Muscle of back (tissue), 10 donors: ENCODE data around the gene RRP7A. TPM values are rescaled to one million over a fixed set of nuclear protein-coding genes. Genes with fewer than 3 reads are reported as not detected.

ENCODE experiments used
- polyA plus RNA-seq, 10 donors: library from polyadenylated mRNA; unstranded; fragments of 120-200 nt; gene quantifications; one replicate each; pipeline ENCODE4 v1.2.1, GENCODE V29; 2013; ENCODE audit not compliant: insufficient read length in 10 of 10

Gene RRP7A
- polyA plus RNA-seq, 10 donors: 15.3 to 30.3 (median 19.7) TPM

Other genes starting within 250 kb of the RRP7A start
- gene TCF20, start 249.1 kb downstream of the RRP7A start, polyA plus RNA-seq: 10 to 100 TPM in 3 of 10 donors, 1 to 10 TPM in 7; 7.3 to 16.9 (median 9.5) TPM
- 1 to 10 TPM in 2 of 10 donors, under 1 TPM in 8; 0.35 to 1.2 (median 0.88) TPM for gene NFAM1, start 87.4 kb downstream of the RRP7A start, polyA plus RNA-seq
- gene SERHL2, start 34.2 kb upstream of the RRP7A start, polyA plus RNA-seq: 1 to 10 TPM; 2.0 to 6.5 (median 2.9) TPM
- 10 to 100 TPM; 51.5 to 65.6 (median 56.9) TPM for gene POLDIP3, start 95.1 kb upstream of the RRP7A start, polyA plus RNA-seq
- gene ATP5MGL, start 120.8 kb upstream of the RRP7A start, polyA plus RNA-seq: under 1 TPM in 1 of 10 donors, not detected in 9; 0.31 TPM
- gene CYB5R3, start 129.6 kb upstream of the RRP7A start, polyA plus RNA-seq: 100 to 1,000 TPM; 125 to 176 (median 146) TPM
- 10 to 100 TPM; 13.5 to 24.5 (median 20.4) TPM for gene A4GALT, start 201.1 kb upstream of the RRP7A start, polyA plus RNA-seq